Iris pigment epithelial cell (primary cell): ENCODE results near the gene B4GALT3.

Source experiments
- DNase-seq: peaks from one replicate; pipeline ENCODE4 v3.0.0-alpha.2; 2011; ENCODE audit warnings: low read depth

The B4GALT3 gene

DNA sequence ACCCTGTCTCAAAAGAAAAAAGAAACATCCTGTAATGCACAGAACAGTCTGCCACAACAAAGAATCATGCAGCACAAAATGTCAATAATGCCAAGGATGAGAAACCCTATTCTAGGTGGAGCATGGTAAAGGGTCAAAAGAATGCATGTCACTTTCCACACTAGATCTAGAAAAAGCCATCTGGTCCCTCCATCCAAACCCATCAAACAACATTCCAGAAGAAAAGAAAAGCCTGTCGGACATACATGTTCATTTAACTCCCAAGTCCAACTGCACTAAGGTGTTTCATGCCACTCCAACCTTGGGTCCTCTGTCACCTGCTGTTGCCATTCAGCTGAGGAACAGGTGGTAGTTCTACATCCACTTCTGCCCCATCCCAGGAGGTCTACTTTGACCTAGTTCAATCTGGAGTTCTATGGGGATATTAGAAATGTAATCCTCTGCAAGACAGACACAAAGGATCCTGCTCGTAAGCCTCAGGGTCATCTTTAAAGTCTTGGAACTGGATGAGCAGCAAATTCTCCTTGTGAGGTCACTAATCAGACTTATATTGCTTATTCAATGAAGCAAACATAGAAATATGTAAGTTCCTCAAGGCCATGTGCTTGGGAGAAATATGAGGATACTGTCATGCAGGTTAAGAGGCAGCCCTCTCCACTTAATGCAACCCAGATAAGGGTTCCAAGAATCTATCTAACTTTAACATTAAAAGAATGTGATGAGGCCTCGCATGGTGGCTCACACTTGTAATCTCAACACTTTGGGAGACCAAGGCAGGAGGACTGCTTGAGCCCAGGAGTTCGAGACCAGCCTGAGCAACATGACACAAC is 48.5 kb downstream of the B4GALT3 start:
- peak; percentile 6 for DNase-seq

DNA sequence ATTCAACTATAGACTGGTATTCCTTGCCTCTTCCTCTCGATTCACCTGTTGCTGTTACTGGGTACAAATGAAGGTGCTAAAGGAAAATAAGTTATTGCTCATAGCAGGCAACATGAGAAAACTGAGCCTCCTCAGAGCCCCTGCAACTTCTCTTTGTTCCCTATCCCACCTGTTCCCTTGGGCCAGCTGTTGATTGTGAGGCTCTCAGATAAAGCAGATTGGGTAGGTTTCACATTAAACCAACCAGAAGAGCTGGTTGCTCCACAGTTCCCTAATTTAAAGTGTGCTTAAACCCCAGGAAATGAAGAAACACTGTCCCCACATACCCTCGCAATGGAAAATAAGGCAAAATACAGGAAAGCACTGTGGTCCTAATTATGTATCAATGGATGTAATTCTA is 49.7 kb downstream of the B4GALT3 start:
- no peak for DNase-seq

DNA sequence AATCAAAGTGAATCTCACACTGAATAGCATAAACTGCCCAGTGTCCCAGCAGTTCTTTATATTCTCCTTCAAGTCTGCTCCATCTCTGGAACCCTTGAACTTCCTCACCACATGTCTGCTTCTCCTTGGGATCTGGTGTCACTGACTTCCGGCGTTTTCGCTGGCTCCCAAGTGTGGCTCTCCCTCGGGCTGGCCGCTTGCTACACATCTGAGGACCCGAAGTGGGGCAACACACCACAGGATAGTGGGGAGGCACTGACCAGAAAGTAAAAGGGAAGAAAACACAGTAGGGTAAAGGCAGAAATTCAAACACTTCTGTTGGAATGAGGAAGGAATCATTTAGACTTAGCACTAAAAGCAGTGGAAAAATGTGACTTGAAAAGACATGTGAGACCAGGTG is 54.3 kb downstream of the B4GALT3 start:
- DNase-seq = no peak

DNA sequence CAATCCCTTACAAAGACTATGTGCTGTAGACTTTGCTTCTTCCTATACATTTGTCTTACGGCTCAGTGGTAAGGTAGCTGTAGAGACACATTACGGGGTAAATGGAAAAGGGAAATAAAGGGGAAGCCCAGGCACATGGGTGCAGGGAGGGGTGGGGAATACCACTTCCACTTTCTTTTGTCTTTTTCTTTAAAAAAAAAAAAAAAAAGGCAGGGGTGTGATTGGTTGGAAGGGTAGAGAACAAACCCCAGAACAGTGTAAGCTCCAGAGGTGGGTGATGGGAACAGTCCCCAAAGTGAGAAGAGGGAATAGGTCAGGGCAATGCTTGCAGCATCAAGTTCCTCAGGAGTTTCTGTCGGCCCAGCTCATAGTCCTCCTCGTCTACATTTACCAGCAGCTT is 55.5 kb downstream of the B4GALT3 start:
- no peak for DNase-seq
